ENCODE data around the gene CFAP74.
A peak's percentile ranks its signal among the peaks of the same experiment; 100 is the strongest.
"Not testable (repeated sequence)": the region's sequence is repeated elsewhere in the genome, so short reads cannot be mapped to it uniquely, and the experiment has no call there.

Gene CFAP74

GRCh38 chr1:1893997-1894353, 109.6 kb downstream of the CFAP74 start:
- DNase-seq = no peak

GRCh38 chr1:1893291-1893985, 110.1 kb downstream of the CFAP74 start:
- no peak for DNase-seq

- no peak for DNase-seq
Observed at GRCh38 chr1:1892763-1893120, 110.8 kb downstream of the CFAP74 start.

- DNase-seq = peak; percentile 32
Observed at GRCh38 chr1:1892079-1892762, 111.4 kb downstream of the CFAP74 start.

- DNase-seq = peak; percentile 77
Observed at GRCh38 chr1:1891349-1892078, 112.1 kb downstream of the CFAP74 start.

GRCh38 chr1:1890506-1891348, 112.9 kb downstream of the CFAP74 start, which contains the start of gene GNB1:
TSS of gene GNB1 (minus strand) at chr1:1891087. CDS start at chr1:1825453, 65,634 bp downstream.
- peak; percentile 87 for DNase-seq

GRCh38 chr1:1889847-1890505, 113.6 kb downstream of the CFAP74 start:
- DNase-seq = peak; percentile 47

GRCh38 chr1:1889090-1889750, 114.4 kb downstream of the CFAP74 start:
- DNase-seq = no peak

- not testable (repeated sequence) for DNase-seq
Observed at GRCh38 chr1:1883890-1884289, 119.7 kb downstream of the CFAP74 start.

GRCh38 chr1:1883092-1883873, 120.3 kb downstream of the CFAP74 start:
- DNase-seq = no peak

- DNase-seq = no peak
Observed at GRCh38 chr1:1881727-1882126, 121.9 kb downstream of the CFAP74 start.

GRCh38 chr1:1880617-1881312, 122.8 kb downstream of the CFAP74 start:
- DNase-seq = no peak

- no peak for DNase-seq
Observed at GRCh38 chr1:1879942-1880341, 123.6 kb downstream of the CFAP74 start.

GRCh38 chr1:1877865-1878436, 125.6 kb downstream of the CFAP74 start:
- DNase-seq = no peak

GRCh38 chr1:1876335-1876930, 127.2 kb downstream of the CFAP74 start:
- DNase-seq = no peak

GRCh38 chr1:1875932-1876331, 127.7 kb downstream of the CFAP74 start:
- DNase-seq = no peak

- no peak for DNase-seq
Observed at GRCh38 chr1:1874901-1875300, 128.7 kb downstream of the CFAP74 start.

GRCh38 chr1:1873186-1873585, 130.4 kb downstream of the CFAP74 start:
- DNase-seq = no peak

- no peak for DNase-seq
Observed at GRCh38 chr1:1872329-1872994, 131.1 kb downstream of the CFAP74 start.

Measured in stimulated activated CD4-positive, alpha-beta T cell treated with anti-CD3 and anti-CD28 coated beads, Interleukin-4, amount 100 ng/mL, for 1 hour (primary cell).